Activated CD8-positive, alpha-beta memory T cell treated with anti-CD3 and anti-CD28 coated beads, Interleukin-2, amount 50 U/mL, for 1 hour (primary cell): ENCODE results near the gene UACA.
"Not testable (repeated sequence)": the region's sequence is repeated elsewhere in the genome, so short reads cannot be mapped to it uniquely, and the experiment has no call there.

Source experiments
- DNase-seq: peaks from one replicate; pipeline ENCODE4 v3.0.0-alpha.2; 2020; ENCODE audit errors: extremely low read depth

The UACA gene

GRCh38 chr15:70669006-70669602 is 94.3 kb downstream of the UACA start:
- no peak for DNase-seq

DNA sequence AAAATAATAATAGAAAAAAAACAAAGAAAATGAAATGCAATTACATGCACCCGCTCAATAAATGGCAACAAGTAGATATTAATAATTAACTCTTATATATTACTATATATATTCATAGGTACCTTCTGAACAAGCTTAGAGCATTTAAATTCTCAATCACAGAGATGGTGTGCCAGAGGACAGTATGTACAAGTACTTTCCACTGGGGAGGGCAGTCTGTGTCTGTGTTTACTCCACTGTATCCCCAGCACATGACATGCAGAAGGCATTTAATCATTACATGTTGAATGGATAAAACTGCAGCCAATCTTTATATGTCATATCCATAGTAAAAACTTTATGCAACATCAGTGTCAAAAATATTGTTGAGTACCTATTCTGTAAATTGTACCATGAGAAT is 97.8 kb downstream of the UACA start:
- no peak for DNase-seq

DNA sequence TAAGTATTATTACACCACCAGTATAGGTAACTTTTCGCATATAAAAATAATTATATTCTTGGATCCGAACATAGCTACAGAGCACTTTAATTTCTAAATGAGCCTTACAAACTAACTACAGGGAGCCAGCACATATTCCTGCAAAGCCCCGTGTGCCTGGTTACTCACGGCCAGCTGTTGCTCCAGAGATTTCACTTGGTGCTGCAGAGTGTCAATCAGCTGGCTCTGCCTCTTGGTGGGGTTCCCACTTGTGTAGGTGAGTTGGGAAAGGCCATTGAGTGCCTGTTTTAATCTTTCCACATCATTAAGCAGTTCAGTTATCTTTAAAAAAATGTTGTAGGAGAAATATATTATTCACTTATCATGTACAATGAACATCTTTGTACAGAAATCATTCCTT is 98.9 kb downstream of the UACA start:
- DNase-seq, result no peak

GRCh38 chr15:70663069-70663468 is 100.3 kb downstream of the UACA start:
- not testable (repeated sequence) for DNase-seq

- DNase-seq, result no peak
Measured at GRCh38 chr15:70659662-70660061, 103.7 kb downstream of the UACA start.

GRCh38 chr15:70658641-70659040 is 104.7 kb downstream of the UACA start:
- no peak for DNase-seq

DNA sequence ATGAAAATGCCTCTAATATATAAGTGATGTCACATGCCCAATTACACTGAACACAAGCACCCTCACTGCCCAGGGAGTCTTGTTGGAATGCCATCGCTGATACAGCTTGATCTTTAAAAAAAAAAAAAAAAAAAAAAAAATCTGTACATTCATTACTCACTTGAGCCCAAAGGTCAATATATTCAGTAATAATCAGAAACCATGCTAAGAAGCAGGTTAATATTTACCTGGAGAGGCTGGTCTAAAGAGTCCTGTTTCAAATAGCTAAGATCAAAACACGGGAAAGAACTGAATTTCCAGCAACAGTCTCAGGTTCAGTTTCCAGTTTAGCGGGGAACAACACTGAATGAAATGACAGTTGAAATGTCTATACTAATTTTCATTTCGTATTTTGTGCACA is 109.9 kb downstream of the UACA start:
- DNase-seq, result no peak

DNA sequence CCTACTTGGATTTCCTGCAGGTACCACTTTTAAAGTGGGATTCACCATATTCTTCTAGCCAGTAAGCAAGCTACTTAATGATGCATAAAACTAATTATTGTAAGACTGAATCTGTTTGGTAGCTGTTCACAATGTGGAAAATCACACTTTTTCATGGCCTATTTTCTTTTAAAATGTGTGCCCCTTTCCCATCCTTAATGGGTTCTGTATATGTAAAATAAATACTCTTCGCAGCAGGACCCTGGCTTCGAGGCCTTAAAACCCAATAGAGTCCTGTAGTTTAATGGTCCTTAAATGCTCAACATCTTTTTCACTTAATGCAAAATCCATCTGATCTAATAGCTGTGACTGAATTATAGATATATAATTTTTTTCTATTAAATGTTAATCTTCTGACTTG is 111.0 kb downstream of the UACA start:
- DNase-seq, result no peak

DNA sequence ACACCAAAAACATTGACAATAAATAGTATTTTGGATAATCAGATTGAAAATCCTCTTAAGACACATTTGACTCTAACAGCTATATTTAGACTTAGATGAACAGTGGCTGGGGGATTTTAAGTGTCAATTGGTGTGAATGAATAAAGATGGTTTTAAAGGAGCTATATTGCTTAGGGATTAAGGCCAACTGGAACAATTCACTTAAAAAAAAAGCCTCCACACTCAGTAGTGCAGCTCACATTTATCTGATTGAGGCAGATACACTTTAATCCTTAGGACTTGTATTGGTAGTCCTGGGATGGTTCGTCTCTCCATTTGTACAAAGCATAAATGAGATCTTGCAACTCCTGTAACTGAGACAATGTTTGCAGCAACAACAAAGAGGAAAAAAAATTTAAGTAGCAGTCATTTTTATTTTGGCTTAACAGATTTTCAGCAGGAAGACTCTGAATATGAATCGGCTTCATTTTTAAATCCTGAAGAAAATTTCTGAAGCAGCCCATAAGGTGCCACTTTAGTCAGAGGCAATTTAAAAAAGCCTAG is 112.0 kb downstream of the UACA start:
- DNase-seq, result no peak

DNA sequence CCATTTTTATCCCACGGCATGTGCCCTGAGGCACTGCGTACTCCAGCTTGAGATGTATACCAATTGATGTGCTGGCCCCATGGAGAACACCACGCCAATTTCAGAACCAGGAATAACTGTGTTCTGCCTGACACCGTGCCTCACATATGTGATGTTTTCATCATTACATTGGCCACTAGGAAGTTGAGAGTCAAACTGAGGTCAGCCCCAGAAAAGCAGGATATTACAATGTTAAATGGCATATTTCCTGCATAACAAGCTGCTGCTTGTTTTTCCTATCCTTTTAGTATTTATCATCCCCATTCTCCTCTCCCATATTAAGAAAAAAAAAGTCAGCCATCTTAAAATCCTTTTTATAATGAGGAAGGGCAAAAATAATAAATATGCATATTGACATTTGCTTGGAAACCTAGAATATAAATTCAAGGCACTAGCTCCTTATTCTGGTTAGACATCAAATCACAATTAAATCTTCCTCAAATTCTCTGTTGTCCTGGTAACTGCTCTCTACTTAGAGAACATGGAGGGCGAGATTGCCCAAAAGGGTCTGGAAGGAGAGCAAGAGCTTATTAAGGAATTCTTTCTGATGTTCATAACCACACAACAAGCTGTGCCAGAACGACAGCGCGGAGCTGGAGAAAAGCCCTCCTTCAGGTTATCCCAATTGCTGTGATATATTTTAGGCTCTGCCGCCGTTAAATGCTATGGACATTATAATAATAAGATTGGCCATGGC is 112.6 kb downstream of the UACA start:
- DNase-seq, result no peak

DNA sequence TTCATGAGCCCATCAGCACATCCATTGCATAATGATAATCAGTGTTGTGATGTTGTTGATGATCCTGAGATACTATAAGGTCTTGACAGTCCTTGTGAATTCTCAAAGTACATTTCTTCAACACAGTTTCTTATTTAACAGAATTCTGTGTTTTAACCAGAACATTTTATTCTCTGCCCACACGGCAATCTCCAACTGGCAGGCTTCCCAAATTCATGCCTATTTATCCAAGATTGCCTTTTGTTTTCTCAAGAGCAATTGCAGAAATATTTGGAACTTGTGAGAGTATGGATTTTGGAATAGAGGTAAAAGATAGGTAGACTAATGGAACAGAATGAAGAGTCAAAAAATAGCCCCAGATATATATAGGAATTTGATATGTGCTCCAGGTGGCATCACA is 116.0 kb downstream of the UACA start:
- no peak for DNase-seq

DNA sequence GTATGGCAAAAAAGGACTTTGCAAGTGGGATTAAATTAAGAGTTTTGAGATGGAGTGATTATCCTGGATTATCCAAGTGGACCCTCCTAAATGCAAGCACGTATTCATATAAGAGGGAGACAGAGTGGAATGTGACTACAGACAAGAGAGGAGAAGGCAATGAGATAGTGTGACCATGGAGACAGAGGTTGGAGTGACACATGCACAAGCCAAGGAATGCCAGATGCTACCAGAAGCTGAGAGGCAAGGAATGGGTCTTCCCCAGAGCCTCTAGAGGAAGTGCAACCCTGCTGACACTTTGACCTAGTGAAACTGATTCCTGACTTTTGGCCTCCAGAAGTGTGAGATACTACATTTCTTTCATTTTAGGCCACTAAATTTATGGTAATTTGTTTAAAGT is 117.2 kb downstream of the UACA start:
- DNase-seq, result no peak

DNA sequence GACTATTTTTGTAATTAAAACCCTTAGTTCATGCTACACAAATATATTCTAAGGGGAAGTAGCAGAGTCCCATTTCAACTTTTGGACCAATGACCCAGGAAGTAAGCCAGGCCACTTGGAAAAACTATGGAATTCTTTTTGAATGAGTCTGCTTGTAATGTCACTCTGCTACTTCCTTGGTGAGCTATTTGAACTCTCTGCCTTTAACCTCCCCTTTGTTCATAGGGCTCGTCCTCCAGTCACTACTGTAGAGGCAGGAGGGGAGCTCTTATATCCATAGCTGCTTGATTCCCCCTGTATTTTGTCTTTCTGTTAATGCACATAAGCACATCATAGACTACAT is 119.6 kb downstream of the UACA start:
- no peak for DNase-seq

DNA sequence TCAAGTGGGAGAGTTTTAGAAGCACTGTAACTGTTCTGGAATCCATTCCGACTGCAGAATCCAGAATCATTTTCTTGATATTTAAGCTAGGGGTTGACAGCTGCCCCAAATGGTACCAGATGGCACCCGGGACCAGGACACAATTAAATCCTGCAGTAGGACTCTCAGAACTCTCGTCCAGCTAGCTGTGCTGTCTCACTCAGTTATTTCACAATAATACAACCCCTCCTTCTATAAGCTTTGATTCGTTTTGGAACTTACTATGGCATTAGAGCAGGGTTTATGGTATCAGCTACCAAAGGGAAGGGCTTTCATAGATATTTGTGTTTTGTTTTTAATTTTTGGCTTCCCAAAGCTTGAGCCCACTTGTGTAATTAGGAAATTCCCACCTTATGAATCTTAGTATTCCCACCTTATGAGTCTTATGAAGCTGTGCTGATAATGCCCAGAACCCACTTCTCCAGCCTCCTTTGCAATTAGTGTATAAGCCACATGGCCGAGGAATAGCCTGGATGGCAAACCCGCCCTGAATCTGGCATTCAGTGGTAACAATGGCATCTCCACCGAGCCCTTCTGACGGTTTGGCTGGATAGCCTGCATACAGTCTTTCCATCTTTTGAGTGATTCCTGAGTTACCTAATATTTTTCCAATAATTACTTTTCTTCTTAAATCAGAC is 120.1 kb downstream of the UACA start:
- DNase-seq, result no peak

GRCh38 chr15:70636540-70637165 is 126.7 kb downstream of the UACA start:
- no peak for DNase-seq

DNA sequence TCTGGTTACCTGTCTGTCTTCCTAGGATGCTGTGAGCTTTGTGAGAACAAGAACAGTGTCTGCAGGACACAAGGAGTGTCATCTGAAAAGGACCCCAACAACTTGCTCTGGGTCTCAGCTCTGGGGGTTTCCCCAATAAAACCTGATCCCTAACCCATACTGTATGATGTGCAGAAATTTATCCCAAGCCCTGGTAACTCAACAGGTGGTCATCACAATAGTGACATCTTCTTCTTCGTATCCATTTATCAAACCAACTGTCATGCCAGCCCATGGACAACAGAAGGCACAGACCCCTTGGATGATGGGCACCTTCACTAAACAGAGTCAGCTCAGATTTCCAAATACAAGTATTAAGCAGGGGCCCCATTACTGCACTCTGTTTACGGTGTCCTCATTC is 127.5 kb downstream of the UACA start:
- DNase-seq, result no peak

- DNase-seq, result no peak
Measured at GRCh38 chr15:70633991-70634390, 129.4 kb downstream of the UACA start.

GRCh38 chr15:70633103-70633831 is 130.1 kb downstream of the UACA start:
- no peak for DNase-seq

DNA sequence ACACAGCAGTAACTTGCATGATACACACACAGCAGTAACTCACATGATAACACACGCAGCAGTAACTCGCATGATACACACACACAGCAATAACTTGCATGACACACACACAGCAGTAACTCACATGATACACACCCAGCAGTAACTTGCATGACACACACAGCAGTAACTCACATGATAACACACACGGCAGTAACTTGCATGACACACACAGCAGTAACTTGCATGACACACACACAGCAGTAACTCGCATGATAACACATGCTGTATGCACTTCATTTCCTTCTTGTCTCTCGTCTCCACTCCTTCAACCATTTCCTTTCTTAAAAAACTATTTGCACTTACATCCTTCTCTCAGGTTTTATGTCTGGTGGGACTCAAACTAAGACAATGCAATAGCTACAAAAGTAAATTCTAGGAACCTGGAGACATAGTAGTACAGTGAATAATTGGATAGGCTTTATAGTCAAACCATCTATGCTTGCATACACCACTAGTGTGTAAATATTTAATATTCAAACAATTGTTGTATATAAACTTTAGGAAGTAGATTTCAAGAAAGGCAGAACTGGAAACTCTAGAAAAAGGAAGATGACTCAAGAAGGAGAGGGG is 130.8 kb downstream of the UACA start:
- DNase-seq, result no peak

DNA sequence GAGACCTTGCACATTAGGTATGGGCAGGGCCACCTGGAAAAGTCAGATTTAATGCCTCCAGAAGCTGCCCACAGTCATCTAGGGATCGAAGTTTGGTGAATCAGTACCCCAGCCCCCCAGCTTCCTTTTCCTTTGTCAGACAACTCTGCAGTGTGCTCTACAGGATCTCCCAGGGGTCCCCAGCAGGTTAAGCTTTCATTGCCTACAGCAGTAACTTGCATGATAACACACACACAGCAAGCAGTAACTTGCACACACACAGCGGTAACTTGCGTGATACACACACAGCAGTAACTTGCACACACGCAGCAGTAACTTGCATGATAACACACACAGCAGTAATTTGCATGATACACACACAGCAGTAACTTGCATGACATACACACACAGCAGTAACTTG is 131.3 kb downstream of the UACA start:
- no peak for DNase-seq

DNA sequence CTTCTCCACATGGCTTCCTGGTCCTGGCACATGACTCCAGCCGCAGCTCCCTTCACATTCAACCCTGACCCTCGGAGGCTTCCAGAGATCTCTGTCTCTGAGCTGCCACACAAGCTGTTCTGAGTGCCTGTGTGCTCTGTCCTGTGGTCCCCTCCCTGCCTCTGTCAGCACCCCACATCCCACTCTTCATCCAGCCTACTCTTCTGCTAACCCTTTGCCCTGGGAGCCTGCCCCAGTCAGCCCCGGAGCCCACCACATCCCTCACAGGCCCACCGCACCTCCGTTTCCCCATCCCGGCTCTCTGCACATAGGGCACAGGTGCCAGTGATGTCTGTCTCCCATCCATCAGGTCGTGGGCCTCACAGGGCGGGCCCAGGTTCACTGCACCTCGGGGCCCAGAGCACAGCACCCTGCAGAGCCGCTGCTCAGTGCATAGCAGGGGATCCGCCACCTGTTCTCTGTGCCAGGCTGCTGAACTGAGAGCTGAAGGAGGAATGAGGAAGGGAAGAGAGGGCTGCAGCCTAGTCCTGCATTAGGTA is 133.6 kb downstream of the UACA start:
- no peak for DNase-seq
